GM20431 (cell line): ENCODE data around the gene PLOD1.
"Not testable (repeated sequence)": the region's sequence is repeated elsewhere in the genome, so short reads cannot be mapped to it uniquely, and the experiment has no call there.

Source experiments
- in situ Hi-C: fragments of 300-500 bp; cut with MseI, MboI; formaldehyde crosslinking; loops from one replicate; pipeline ENCODE4 v1.15.0; 2020; ENCODE audit warnings: low sequenced_read_pairs; ENCODE audit not compliant: unreplicated experiment

The PLOD1 gene

GRCh38 chr1:11935057-11935412 is 518 bp downstream of the PLOD1 start:
- in situ Hi-C loops = no loop called here

DNA sequence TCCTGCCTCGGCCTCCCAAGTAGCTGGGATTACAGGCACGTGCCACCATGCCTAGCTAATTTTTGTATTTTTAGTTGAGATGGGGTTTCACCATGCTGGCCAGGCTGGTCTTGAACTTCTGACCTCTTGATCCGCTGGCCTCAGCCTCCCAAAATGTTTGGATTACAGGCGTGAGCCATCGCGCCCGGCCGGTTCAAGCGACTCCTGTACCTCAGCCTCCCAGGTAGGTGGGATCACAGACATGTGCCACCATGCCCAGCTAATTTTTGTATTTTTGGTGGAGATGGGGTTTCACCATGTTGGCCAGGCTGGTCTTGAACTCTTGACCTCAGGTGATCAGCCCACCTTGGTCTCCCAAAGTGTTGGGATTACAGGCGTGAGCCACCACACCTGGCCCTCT is 1.2 kb downstream of the PLOD1 start:
- in situ Hi-C loops = not testable (repeated sequence)

DNA sequence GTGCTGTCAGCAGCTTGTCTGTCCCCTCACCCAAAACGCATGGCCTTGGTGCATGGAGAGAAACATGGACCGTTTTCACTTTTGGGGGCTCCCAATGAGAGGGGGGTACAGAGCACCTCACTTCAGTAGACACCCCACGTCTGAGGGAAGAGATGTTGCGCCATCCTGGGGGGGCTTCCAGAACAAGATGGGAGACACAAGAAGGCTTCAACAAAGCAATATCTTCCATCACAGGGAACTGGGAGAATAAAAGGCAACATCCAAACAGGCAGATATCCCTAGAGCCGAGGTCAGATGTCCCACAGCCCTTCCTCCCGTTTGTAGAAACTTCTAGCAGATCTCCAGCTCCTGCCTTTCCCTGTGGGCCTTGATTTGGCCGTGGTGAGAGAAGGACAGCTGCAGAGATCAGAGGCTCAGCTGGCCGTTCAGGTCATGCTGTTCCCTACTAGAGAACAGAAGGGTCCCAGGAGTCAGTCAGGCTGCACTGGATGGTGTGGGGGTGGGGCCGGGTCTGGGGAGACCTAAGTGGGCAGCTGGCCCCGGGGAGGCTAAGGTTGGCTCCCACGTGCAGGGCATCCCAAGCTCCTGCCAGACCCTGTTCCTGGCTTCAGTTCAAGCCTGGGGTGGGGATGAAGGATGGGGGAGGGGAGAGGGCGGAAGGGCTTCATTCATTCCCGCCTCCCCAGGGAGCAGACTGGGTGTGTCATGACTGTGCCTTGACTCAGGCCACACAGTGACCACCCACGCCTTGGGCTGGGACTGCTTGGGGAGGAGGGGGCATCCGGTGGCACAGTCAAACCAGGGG is 4.4 kb downstream of the PLOD1 start:
- in situ Hi-C loops = no loop called here

- in situ Hi-C loops = not testable (repeated sequence)
Measured at GRCh38 chr1:11939794-11940193, 5.3 kb downstream of the PLOD1 start.

- in situ Hi-C loops = no loop called here
Measured at GRCh38 chr1:11940260-11940921, 5.9 kb downstream of the PLOD1 start.

DNA sequence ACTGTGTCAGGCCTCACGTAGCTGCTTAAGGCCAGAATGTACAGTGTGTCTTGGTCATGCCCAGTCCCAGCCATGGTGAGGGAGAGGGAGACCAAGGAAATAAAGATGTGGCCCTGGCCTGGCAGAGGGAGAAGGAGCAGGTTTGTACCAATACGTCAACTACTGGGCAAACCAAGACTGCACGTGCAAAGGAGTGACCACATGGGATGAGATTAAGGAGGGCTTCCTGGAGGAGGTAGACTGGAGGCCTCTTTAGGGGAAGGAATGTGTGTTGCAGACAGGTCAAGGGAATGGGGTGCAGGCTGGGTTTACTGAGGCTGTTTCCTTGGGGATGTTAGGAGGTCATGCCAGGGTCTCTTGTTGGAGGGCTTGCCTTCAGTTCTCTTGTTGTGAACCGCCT is 7.8 kb downstream of the PLOD1 start:
- in situ Hi-C loops = no loop called here

DNA sequence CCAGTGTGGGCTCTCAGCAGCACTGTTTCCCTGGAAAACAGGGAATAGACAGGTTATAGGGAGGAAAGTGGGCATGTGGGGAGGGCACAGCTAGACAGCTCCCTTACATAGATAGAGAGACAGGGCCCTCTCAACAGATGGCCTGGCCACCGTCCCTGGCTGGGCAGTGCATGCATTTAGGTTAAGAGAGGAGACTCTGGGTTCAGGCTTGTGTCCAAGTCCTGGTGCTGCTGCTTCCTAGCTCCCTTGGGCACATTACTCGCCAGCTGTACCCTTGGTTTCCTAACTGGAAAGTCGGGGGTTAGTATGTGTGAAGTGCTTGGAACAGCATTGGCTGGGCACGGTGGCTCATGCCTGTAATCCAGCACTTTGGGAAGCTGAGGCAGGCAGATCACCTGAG is 9.1 kb downstream of the PLOD1 start:
- in situ Hi-C loops = no loop called here

DNA sequence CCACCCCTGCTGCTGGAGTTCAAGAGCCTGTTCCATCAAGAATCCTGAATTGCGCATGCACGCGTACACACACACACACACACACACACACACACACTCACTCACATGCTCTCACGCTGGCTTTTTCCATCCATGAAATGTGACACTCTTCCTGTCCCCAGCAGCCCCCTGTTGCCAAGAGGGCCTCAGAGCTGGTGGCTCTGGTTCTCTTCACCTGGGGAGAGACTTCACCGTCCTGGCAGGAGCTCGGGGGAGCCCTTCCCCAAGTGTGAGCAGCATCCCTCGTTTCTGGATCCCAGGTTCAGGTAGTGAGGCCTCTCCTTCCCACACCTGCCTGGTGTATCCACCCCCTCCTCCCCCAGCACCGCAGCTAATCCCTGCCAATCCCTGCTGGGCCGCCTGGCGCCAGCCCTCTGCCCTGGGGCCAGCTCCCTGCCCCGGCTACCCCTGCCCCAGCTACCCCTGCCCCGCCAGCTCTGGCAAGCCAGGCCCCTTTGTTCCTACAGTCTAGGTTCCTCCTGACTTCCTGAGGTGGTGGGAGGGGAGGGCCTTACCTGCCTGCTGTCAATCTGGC is 9.9 kb downstream of the PLOD1 start:
- in situ Hi-C loops = no loop called here

GRCh38 chr1:11946647-11947046 is 12.1 kb downstream of the PLOD1 start:
- in situ Hi-C loops = no loop called here

DNA sequence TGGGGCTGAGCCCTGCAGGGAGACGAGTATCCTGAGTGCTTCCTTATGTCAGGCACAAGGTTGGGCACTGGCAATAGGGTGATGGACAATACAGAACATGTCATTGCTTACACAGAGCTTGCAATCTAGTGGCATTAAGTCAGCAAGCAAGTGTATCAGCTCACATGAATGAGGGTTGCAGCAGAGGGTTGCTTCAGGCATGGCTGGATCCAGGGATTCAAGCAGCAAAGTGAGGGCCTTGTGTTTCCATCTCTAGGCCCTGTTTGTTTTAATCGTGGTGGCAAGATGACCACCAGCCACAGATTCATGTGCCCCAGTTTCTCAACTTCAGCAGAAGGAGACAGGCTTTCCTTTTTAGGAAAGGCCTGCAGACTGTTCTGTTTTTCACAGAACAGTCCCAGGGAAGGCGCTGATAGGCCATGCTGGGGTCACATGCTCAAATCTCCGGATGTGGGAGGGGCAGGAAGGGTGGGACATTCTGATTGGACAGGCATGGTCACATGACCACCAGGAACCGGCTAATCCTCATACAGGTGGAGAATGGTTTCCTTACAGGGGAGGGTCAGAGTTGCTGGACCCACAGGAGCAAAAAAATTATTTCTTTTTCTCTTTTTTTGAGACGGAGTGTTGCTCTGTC is 14.4 kb downstream of the PLOD1 start:
- in situ Hi-C loops = no loop called here

DNA sequence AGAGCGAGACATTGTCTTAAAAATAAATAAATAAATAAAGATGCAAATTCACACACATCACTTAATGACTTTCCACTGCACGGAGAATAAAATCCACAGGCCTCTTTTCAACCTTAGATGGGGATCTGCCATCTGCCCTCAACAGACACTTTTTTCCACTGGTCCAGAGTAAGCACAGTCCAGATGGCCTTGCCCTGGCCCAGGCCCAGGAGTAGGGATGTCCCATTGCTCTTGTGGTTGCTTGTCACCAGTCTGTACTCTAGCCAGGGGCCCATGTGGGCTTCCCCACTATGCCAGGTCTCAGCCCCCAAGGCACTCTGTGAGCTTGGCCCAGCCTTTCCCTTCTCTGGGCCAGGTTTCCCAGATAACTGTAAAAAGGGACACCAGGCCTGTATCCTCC is 17.4 kb downstream of the PLOD1 start:
- in situ Hi-C loops = no loop called here

- in situ Hi-C loops = no loop called here
Measured at GRCh38 chr1:11952455-11953109, 18.1 kb downstream of the PLOD1 start.

- in situ Hi-C loops = no loop called here
Measured at GRCh38 chr1:11955221-11955620, 20.7 kb downstream of the PLOD1 start.

DNA sequence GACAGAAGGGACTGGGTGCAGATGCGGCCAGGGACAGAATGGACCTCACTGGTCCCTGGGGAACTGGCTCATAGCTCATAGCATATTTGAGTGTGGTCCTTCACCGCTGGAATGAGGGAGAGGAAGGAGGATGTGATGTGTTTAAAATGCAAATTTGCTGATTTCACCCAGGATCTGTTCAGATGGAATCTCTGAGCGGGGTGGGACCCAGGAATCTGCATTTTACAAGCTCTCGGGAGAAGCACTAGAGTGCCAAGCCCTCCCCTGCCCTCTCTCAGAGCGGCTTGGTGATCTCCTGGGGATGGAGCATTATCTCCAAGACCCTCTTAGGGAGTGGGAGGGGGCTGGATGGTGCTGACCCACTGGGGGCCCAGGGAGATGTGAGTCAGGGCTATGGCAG is 22.9 kb downstream of the PLOD1 start:
- in situ Hi-C loops = no loop called here

- in situ Hi-C loops = no loop called here
Measured at GRCh38 chr1:11957897-11958296, 23.4 kb downstream of the PLOD1 start.

DNA sequence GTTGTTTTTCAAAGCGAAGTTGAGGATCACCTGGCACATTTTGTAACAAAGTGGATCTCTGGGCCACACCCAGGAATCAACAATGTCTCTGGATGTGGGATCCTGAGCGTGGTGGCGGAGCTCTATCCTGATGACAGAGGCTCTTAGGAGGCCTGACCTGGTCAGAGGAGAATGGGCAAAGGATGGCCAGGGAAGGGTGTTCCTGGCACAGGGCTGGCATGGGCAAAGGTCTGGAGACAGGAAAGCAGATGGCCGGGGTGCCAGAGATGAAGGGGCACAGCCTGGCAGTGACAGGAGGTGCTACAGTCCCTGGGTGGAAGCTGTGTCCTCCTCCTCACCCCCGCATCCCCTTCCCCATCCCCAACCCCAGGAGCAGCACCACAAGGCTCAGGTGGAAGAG is 25.8 kb downstream of the PLOD1 start:
- in situ Hi-C loops = no loop called here

GRCh38 chr1:11960715-11961114 is 26.2 kb downstream of the PLOD1 start:
- in situ Hi-C loops = no loop called here

DNA sequence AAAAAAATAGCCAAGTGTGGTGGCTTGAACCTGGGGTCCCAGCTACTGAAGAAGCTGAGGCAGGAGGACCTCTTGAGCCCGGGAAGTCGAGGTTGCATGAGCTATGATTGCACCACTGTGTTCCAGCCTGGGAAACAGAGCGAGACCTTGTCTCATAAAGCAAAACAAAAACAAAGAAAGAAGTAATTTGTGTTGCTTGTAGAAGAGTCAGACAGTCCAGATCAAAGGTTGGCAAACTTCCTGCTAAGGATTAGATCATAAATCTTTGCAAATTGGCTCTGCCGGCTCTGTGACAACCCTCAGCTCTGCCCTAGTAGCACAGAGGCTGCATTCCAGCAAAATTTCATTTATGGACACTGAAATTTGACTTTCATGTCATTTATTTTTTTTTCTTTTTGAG is 26.7 kb downstream of the PLOD1 start:
- in situ Hi-C loops = no loop called here

GRCh38 chr1:11963622-11964021 is 29.1 kb downstream of the PLOD1 start:
- in situ Hi-C loops = no loop called here

DNA sequence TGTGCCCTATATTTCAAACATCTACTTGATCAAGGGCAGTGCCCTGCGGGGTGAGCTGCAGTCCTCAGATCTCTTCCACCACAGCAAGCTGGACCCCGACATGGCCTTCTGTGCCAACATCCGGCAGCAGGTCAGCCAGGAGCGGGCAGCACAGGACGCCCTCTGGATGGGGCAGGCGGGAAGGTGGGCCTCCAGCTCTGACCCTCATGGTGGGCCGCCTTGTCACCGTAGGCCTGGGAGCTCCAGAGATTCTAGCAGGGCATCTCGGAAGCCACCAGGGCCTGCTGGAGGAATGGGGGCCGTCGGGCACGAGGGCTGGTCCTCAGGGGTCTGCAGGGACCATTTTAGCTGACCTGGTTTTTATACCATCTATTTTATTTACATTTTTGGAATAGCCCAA is 30.1 kb downstream of the PLOD1 start:
- in situ Hi-C loops = no loop called here
